HepG2 (cell line): ENCODE results near the gene GNRH2. TPM values are rescaled to one million over a fixed set of nuclear protein-coding genes. Genes with fewer than 3 reads are reported as not detected.

Experiments used
- CEBPZ ChIP-seq: IDR thresholded peaks from 2 replicates; pipeline ENCODE4 v1.6.1; 2012; ENCODE audit warnings: low read length, improper control_type of control experiment
- DBP ChIP-seq: sonication (generic); formaldehyde crosslinking; IDR thresholded peaks from 2 replicates; pipeline ENCODE4 v1.4.0; 2020; ENCODE audit warnings: missing genetic modification reagents; ENCODE audit errors: not compliant biosample characterization
- ELF1 ChIP-seq: sonication (generic); formaldehyde crosslinking; IDR thresholded peaks from 2 replicates; pipeline ENCODE4 v1.4.0; 2020; ENCODE audit warnings: missing genetic modification reagents
- NFE2 ChIP-seq: sonication (generic); formaldehyde crosslinking; IDR thresholded peaks from 2 replicates; pipeline ENCODE4 v1.4.0; 2020; ENCODE audit warnings: missing genetic modification reagents
- PAF1 ChIP-seq: IDR thresholded peaks from 2 replicates; pipeline ENCODE4 v1.6.1; 2016; ENCODE audit warnings: missing genetic modification reagents, missing compliant biosample characterization
- PATZ1 ChIP-seq: sonication (generic); formaldehyde crosslinking; IDR thresholded peaks from 2 replicates; pipeline ENCODE4 v1.4.0; 2020; ENCODE audit warnings: missing genetic modification reagents
- SALL1 ChIP-seq: sonication (generic); formaldehyde crosslinking; IDR thresholded peaks from 2 replicates; pipeline ENCODE4 v1.8.0; 2022; ENCODE audit warnings: mild to moderate bottlenecking, missing genetic modification reagents
- SMAD1 ChIP-seq: sonication (generic); formaldehyde crosslinking; IDR thresholded peaks from 2 replicates; pipeline ENCODE4 v1.4.0; 2020; ENCODE audit warnings: missing genetic modification reagents, low read depth, mild to moderate bottlenecking, borderline replicate concordance
- TP53 ChIP-seq: sonication (generic); formaldehyde crosslinking; conservative IDR thresholded peaks from 2 replicates; pipeline ENCODE4 v1.4.0; 2020; ENCODE audit warnings: missing genetic modification reagents
- ZNF33B ChIP-seq: sonication (generic); formaldehyde crosslinking; IDR thresholded peaks from 2 replicates; pipeline ENCODE4 v1.5.1; 2020; ENCODE audit warnings: mild to moderate bottlenecking, missing genetic modification reagents
- ZNF407 ChIP-seq: sonication (generic); formaldehyde crosslinking; IDR thresholded peaks from one replicate; pipeline ENCODE4 v1.5.1; 2020; ENCODE audit warnings: mild to moderate bottlenecking, missing genetic modification reagents; ENCODE audit errors: not compliant biosample characterization
- ZNF414 ChIP-seq: sonication (generic); formaldehyde crosslinking; IDR thresholded peaks from 2 replicates; pipeline ENCODE4 v1.5.0; 2020; ENCODE audit warnings: missing genetic modification reagents
- polyA plus RNA-seq, 8 experiments: library from polyadenylated mRNA; depleted of rRNA in 3 of 8; stranded (reverse) in 7 of 8; unstranded in 1 of 8; fragments of >200 nt; fragmentation: Illumina TruSeq in 4 of 8; extraction: Trizol in 4 of 8; gene quantifications; 2 replicates each; pipeline versions ENCODE4 v1.2.1 to v1.2.3, GENCODE V29; 2011 to 2016; ENCODE audit warnings: low read depth in 4 of 8, missing spikeins in 1 of 8, mixed read lengths in 1 of 8; ENCODE audit not compliant: insufficient read depth in 1 of 8
- total RNA-seq, 5 experiments: library from RNA; depleted of rRNA; stranded (reverse); fragments of >200 nt; fragmentation: Illumina TruSeq; extraction: Trizol; gene quantifications; 2 replicates each; pipeline ENCODE4 v1.2.3, GENCODE V29; 2016; ENCODE audit warnings: low read depth in 1 of 5

GNRH2 gene
- total and polyA plus RNA-seq, 2 of the 13 experiments (the other 11 are each of a cell fraction or from before 2014, with no cell fraction given) = 0.28 TPM; not detected in 1

- TF ChIP-seq TP53 (CRISPR knock-in tag) = peak; percentile 79; the same call in 1 of the 2 replicates
- no peak for TF ChIP-seq NFE2 (CRISPR knock-in tag)
- peak; percentile 52; the same call in 1 of the 2 replicates for TF ChIP-seq ZNF33B
- TF ChIP-seq ZNF407 = peak; percentile 95
- peak; percentile 82 for TF ChIP-seq SALL1 (CRISPR knock-in tag)
- peak; percentile 93 for TF ChIP-seq ELF1 (CRISPR knock-in tag)
- peak; percentile 99 for TF ChIP-seq SMAD1
- peak; percentile 83 for TF ChIP-seq PATZ1
- peak; percentile 85 for TF ChIP-seq DBP (CRISPR knock-in tag)
- no peak for TF ChIP-seq PAF1 (CRISPR knock-in tag)
- TF ChIP-seq CEBPZ = no peak
- TF ChIP-seq ZNF414 (CRISPR knock-in tag) = peak; percentile 71; the same call in 1 of the 2 replicates
Measured at GRCh38 chr20:3045816-3046676, 2.6 kb downstream of the GNRH2 start, which contains the start of gene MRPS26 (continued).
